ENCODE results near the gene TRPV4. TPM values are rescaled to one million over a fixed set of nuclear protein-coding genes. Genes with fewer than 3 reads are reported as not detected.

The TRPV4 gene
- total RNA-seq, 1 experiment from 2014 or later = 0.44 TPM

- Histone ChIP-seq H3K4me3 (ENCODE audit: low read depth in 2 of 2, low read length in 2 of 2) (no peak overlapping the region), H3K36me3 (ENCODE audit: control insufficient read depth, insufficient read depth, low read length) (no peaks in the 10 kb centered on the region), H3K4me1 (ENCODE audit: control insufficient read depth, insufficient read depth, low read length) (no peaks in the 10 kb centered on the region), H3K9me3 (ENCODE audit: control insufficient read depth, insufficient read depth, low read depth, low read length) (no peaks in the 10 kb centered on the region), H3K27ac (ENCODE audit: low read length) (no peak overlapping the region), H3K27me3 (ENCODE audit: control insufficient read depth, insufficient read depth, low read length) (no peaks in the 10 kb centered on the region)
- ChIA-PET CTCF (interaction anchor here (0.7 kb wide), 2 partner anchors 9 to 183 kb away, joined by 3 read pairs; no protein-coding TSS in a partner anchor), POLR2A (interaction anchor here (0.6 kb wide), 1 partner anchor 144 kb away, joined by 6 read pairs; no protein-coding TSS in a partner anchor)
- ATAC-seq (no peak), DNase-seq (ENCODE audit: low read depth, low spot score) (no peak)
- TF ChIP-seq CTCF (IDR thresholded peaks at IDR 0.05) (no peak), REST (IDR thresholded peaks at IDR 0.05; ENCODE audit: insufficient read depth in 1 of 2, low read depth in 2 of 2, low read length in 1 of 2) (no peak), POLR2AphosphoS5 (IDR thresholded peaks at IDR 0.05; ENCODE audit: low read depth, low read length) (no peak), SIN3A (IDR thresholded peaks at IDR 0.05; ENCODE audit: borderline replicate concordance, insufficient read depth, low read depth, low read length) (no peak), TCF7L2 (IDR thresholded peaks at IDR 0.05; ENCODE audit: low read depth, low read length) (no peak)
- in situ Hi-C loops (cut with HindIII; ENCODE audit: low pct_unique_long_range_greater_than_20kb, low sequenced_read_pairs) (no loop called here), intact Hi-C loops (cut with micrococcal nuclease; ENCODE audit: unreplicated experiment) (no loop called here)
- BruUV-seq (replicated peaks) = no TSS peak
Measured at GRCh38 chr12:109764123-109764522, 69.1 kb downstream of the TRPV4 start.

- H3K36me3 ChIP-seq (ENCODE audit: control insufficient read depth, insufficient read depth, low read length) = no peaks in the 10 kb centered on the region
- intact Hi-C loops (cut with micrococcal nuclease; ENCODE audit: unreplicated experiment) = no loop called here
- ChIA-PET CTCF (no interaction called here), POLR2A (interaction anchor here (0.6 kb wide), 1 partner anchor 145 kb away, joined by 6 read pairs; no protein-coding TSS in a partner anchor)
- no peak overlapping the region for H3K4me3 ChIP-seq (ENCODE audit: low read depth in 2 of 2, low read length in 2 of 2)
- TF ChIP-seq CTCF (IDR thresholded peaks at IDR 0.05) (no peak), SIN3A (IDR thresholded peaks at IDR 0.05; ENCODE audit: borderline replicate concordance, insufficient read depth, low read depth, low read length) (no peak), POLR2AphosphoS5 (IDR thresholded peaks at IDR 0.05; ENCODE audit: low read depth, low read length) (no peak), TCF7L2 (IDR thresholded peaks at IDR 0.05; ENCODE audit: low read depth, low read length) (no peak), REST (IDR thresholded peaks at IDR 0.05; ENCODE audit: insufficient read depth in 1 of 2, low read depth in 2 of 2, low read length in 1 of 2) (no peak)
- no TSS peak for BruUV-seq (replicated peaks)
- no peak for ATAC-seq
- no peaks in the 10 kb centered on the region for H3K27me3 ChIP-seq (ENCODE audit: control insufficient read depth, insufficient read depth, low read length)
- in situ Hi-C loops (cut with HindIII; ENCODE audit: low pct_unique_long_range_greater_than_20kb, low sequenced_read_pairs) = no loop called here
- DNase-seq (ENCODE audit: low read depth, low spot score) = no peak
- no peak overlapping the region for H3K27ac ChIP-seq (ENCODE audit: low read length)
- H3K9me3 ChIP-seq (ENCODE audit: control insufficient read depth, insufficient read depth, low read depth, low read length) = no peaks in the 10 kb centered on the region
- no peaks in the 10 kb centered on the region for H3K4me1 ChIP-seq (ENCODE audit: control insufficient read depth, insufficient read depth, low read length)
Measured at GRCh38 chr12:109763201-109763841, 69.9 kb downstream of the TRPV4 start.

Measured in Panc1 (cell line).